HG02970 (cell line): Measurements from ENCODE around the gene BATF.

Experiments used
- ATAC-seq: cut with Tn5 transposase; IDR thresholded peaks from one replicate; pipeline ENCODE4 v1.9.1; 2021; ENCODE audit warnings: mild to moderate bottlenecking, moderate library complexity, moderate number of reproducible peaks; ENCODE audit not compliant: unreplicated experiment, low FRiP score

Gene BATF

DNA sequence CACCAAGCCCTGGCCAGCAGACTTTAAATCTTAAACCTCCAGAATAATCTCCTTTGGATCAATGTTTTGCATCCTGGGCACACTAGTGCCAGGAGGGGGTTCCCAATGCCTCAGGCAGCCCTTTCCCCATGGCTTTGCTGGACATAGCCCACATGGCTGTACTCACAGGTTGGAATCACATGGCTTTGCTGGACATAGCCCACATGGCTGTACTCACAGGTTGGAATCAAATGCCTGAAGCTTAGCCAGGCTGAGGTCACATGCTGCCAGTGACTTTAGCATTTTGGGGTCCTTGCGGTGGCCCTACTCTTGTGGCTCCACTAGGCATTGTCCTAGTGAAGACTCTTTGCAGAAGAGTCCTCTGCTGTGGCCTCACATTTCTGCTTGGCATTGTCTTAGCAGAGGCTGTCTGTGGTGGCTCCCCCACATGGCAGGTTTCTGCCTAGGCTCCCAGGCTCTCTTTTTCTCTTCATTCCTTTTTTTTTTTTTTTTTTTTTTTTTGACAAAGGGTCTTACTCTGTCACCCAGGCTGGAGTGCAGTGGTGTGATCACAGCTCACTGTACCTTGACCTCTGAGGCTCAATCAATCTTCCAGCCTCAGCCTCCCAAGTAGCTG lies 69.2 kb downstream of the BATF start:
- no peak for ATAC-seq

DNA sequence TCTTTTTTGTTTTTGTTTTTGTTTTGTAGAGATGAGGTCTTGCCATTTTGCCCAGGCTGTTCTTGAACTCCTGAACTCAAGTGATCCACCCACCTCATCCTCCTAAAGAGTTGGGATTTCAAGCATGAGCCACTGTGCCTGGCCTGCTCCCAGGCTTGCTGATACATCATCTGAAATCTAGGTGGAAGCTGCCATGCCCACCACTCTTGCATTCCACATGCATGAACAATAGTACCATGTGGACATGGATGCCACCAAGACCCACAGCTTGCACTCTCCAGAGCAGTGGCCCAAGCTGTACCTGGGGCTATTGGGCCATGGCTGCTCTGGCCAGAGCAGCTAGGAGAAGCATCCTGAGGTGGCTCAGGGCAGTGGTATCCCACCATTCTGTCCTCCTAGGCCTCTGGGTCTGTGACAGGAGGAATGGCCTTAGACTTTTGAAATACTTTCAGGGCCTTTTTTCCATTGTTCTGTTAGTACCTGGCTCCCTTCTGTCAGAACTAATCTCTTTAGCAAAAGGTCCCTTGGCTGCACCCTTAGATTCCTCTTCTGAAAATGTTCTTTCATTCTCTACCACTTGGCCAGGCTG lies 69.8 kb downstream of the BATF start:
- no peak for ATAC-seq

DNA sequence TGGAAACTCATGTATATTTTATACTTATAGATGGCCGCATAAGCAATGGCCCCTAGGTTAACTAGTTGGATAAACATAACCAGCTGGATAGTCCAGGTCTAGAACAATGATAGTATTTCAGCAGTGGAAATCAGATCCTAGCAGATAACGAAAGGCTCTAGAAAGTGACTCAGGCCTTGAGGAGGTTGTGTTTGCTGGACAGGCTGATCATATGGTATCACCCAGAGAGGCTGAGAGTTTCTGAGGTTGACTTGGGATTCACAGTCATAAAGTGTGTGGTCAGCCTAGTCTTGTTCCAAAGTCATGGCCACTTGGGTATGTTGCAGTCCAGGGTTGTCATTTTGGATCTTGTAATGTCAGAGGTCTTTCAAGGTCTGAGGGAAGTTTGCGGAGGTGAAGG lies 73.0 kb downstream of the BATF start:
- ATAC-seq, result no peak
